Central memory CD8-positive, alpha-beta T cell (primary cell): Measurements from ENCODE around the gene KLHL35.

Experiments used
- ATAC-seq: fragments of 150-1000 bp; cut with Tn5 transposase; replicated peaks from 2 replicates; pipeline ENCODE4 v1.10.0; 2022; ENCODE audit warnings: mild to moderate bottlenecking, moderate FRiP score, moderate number of reproducible peaks; ENCODE audit not compliant: poor library complexity, severe bottlenecking; ENCODE audit errors: extremely low read depth
- DNase-seq, 2 donors: peaks; one replicate each; pipeline ENCODE4 v3.0.0; 2021; ENCODE audit warnings: low spot score in 2 of 2
- H3K27ac Mint-ChIP-seq: one replicate; pipeline ENCODE4 v1.8.0; 2022; ENCODE audit warnings: low read depth, mild to moderate bottlenecking, moderate library complexity, mixed read lengths
- H3K27me3 Mint-ChIP-seq: one replicate; pipeline ENCODE4 v1.8.0; 2022; ENCODE audit warnings: mixed read lengths
- H3K36me3 Mint-ChIP-seq: one replicate; pipeline ENCODE4 v1.8.0; 2022; ENCODE audit warnings: mild to moderate bottlenecking, moderate library complexity, mixed read lengths; ENCODE audit not compliant: insufficient read depth
- H3K4me1 Mint-ChIP-seq: one replicate; pipeline ENCODE4 v1.8.0; 2022; ENCODE audit warnings: mixed read lengths
- H3K4me3 Mint-ChIP-seq: one replicate; pipeline ENCODE4 v1.8.0; 2022; ENCODE audit warnings: mild to moderate bottlenecking, moderate library complexity, mixed read lengths
- H3K9me3 Mint-ChIP-seq: one replicate; pipeline ENCODE4 v1.8.0; 2022; ENCODE audit warnings: mixed read lengths

Gene KLHL35

GRCh38 chr11:75474878-75475766, 42.1 kb upstream of the KLHL35 start:
- peak overlapping the region; percentile 69 for H3K27ac Mint-ChIP-seq
- peak overlapping the region; percentile 1 for H3K4me3 Mint-ChIP-seq
- no peaks in the 10 kb centered on the region for H3K9me3 Mint-ChIP-seq
- peaks cover 29% of the 10 kb centered on the region for H3K4me1 Mint-ChIP-seq
- no peaks in the 10 kb centered on the region for H3K27me3 Mint-ChIP-seq
- DNase-seq: peak in 1 of 2 donors; percentile 41
- peaks cover 3% of the 10 kb centered on the region for H3K36me3 Mint-ChIP-seq
- peak; percentile 80 for ATAC-seq

GRCh38 chr11:75474240-75474639, 41.2 kb upstream of the KLHL35 start:
- Mint-ChIP-seq H3K4me3 (no peak overlapping the region), H3K36me3 (peaks cover 3% of the 10 kb centered on the region), H3K27ac (peak overlapping the region; percentile 69), H3K9me3 (no peaks in the 10 kb centered on the region), H3K27me3 (no peaks in the 10 kb centered on the region), H3K4me1 (peaks cover 29% of the 10 kb centered on the region)
- no peak for ATAC-seq
- DNase-seq: no peak

GRCh38 chr11:75473684-75474083, 40.7 kb upstream of the KLHL35 start:
- Mint-ChIP-seq H3K36me3 (peaks cover 6% of the 10 kb centered on the region), H3K27me3 (no peaks in the 10 kb centered on the region), H3K4me3 (no peak overlapping the region), H3K4me1 (peaks cover 29% of the 10 kb centered on the region), H3K27ac (peak overlapping the region; percentile 29), H3K9me3 (no peaks in the 10 kb centered on the region)
- no peak for ATAC-seq
- DNase-seq: no peak

- H3K36me3 Mint-ChIP-seq: peaks cover 6% of the 10 kb centered on the region
- no peak overlapping the region for H3K27ac Mint-ChIP-seq
- peaks cover 27% of the 10 kb centered on the region for H3K4me1 Mint-ChIP-seq
- H3K9me3 Mint-ChIP-seq: no peaks in the 10 kb centered on the region
- H3K27me3 Mint-ChIP-seq: no peaks in the 10 kb centered on the region
- no peak overlapping the region for H3K4me3 Mint-ChIP-seq
- DNase-seq (no peak), ATAC-seq (no peak)
Measured at GRCh38 chr11:75472081-75472732, 39.2 kb upstream of the KLHL35 start.

- peaks cover 26% of the 10 kb centered on the region for H3K4me1 Mint-ChIP-seq
- DNase-seq (no peak), ATAC-seq (no peak)
- H3K9me3 Mint-ChIP-seq: no peaks in the 10 kb centered on the region
- H3K27me3 Mint-ChIP-seq: no peaks in the 10 kb centered on the region
- H3K27ac Mint-ChIP-seq: no peak overlapping the region
- H3K36me3 Mint-ChIP-seq: peaks cover 6% of the 10 kb centered on the region
- no peak overlapping the region for H3K4me3 Mint-ChIP-seq
Measured at GRCh38 chr11:75471176-75471973, 38.4 kb upstream of the KLHL35 start.

GRCh38 chr11:75470476-75471080, 37.6 kb upstream of the KLHL35 start:
- Mint-ChIP-seq H3K27me3 (no peaks in the 10 kb centered on the region), H3K27ac (no peak overlapping the region)

GRCh38 chr11:75469785-75470405, 36.9 kb upstream of the KLHL35 start:
- H3K27ac Mint-ChIP-seq: peak overlapping the region; percentile 35
- ATAC-seq (no peak), DNase-seq (no peak)
- H3K4me1 Mint-ChIP-seq: peaks cover 21% of the 10 kb centered on the region
- peaks cover 4% of the 10 kb centered on the region for H3K36me3 Mint-ChIP-seq
- H3K27me3 Mint-ChIP-seq: no peaks in the 10 kb centered on the region
- H3K4me3 Mint-ChIP-seq: no peak overlapping the region
- no peaks in the 10 kb centered on the region for H3K9me3 Mint-ChIP-seq

More at GRCh38 chr11:75470476-75471080, 37.6 kb upstream of the KLHL35 start:
- DNase-seq (no peak), ATAC-seq (no peak)
- H3K36me3 Mint-ChIP-seq: peaks cover 5% of the 10 kb centered on the region
- H3K4me3 Mint-ChIP-seq: no peak overlapping the region
- peaks cover 21% of the 10 kb centered on the region for H3K4me1 Mint-ChIP-seq
- H3K9me3 Mint-ChIP-seq: no peaks in the 10 kb centered on the region

GRCh38 chr11:75468534-75469340, 35.7 kb upstream of the KLHL35 start:
- H3K27ac Mint-ChIP-seq: peak overlapping the region; percentile 54
- no peaks in the 10 kb centered on the region for H3K9me3 Mint-ChIP-seq
- peaks cover 4% of the 10 kb centered on the region for H3K36me3 Mint-ChIP-seq
- peaks cover 16% of the 10 kb centered on the region for H3K4me1 Mint-ChIP-seq
- no peak overlapping the region for H3K4me3 Mint-ChIP-seq
- no peaks in the 10 kb centered on the region for H3K27me3 Mint-ChIP-seq
- DNase-seq (no peak), ATAC-seq (no peak)

GRCh38 chr11:75467881-75468280, 34.9 kb upstream of the KLHL35 start:
- H3K9me3 Mint-ChIP-seq: no peaks in the 10 kb centered on the region
- ATAC-seq (no peak), DNase-seq (no peak)
- H3K27ac Mint-ChIP-seq: no peak overlapping the region
- peaks cover 3% of the 10 kb centered on the region for H3K36me3 Mint-ChIP-seq
- peaks cover 16% of the 10 kb centered on the region for H3K4me1 Mint-ChIP-seq
- H3K4me3 Mint-ChIP-seq: no peak overlapping the region
- H3K27me3 Mint-ChIP-seq: no peaks in the 10 kb centered on the region

- ATAC-seq (no peak), DNase-seq (no peak)
- H3K27ac Mint-ChIP-seq: no peak overlapping the region
- no peaks in the 10 kb centered on the region for H3K9me3 Mint-ChIP-seq
- no peaks in the 10 kb centered on the region for H3K27me3 Mint-ChIP-seq
- no peak overlapping the region for H3K4me3 Mint-ChIP-seq
- peaks cover 16% of the 10 kb centered on the region for H3K4me1 Mint-ChIP-seq
- peaks cover 3% of the 10 kb centered on the region for H3K36me3 Mint-ChIP-seq
Measured at GRCh38 chr11:75467311-75467710, 34.3 kb upstream of the KLHL35 start.

GRCh38 chr11:75465701-75466531, 32.9 kb upstream of the KLHL35 start:
- Mint-ChIP-seq H3K36me3 (peaks cover 4% of the 10 kb centered on the region), H3K4me3 (no peak overlapping the region), H3K9me3 (no peaks in the 10 kb centered on the region), H3K27me3 (no peaks in the 10 kb centered on the region), H3K4me1 (peaks cover 16% of the 10 kb centered on the region), H3K27ac (peak overlapping the region; percentile 65)
- no peak for ATAC-seq
- DNase-seq: no peak
